ENCODE data around the gene SCFD2.

The SCFD2 gene

DNA sequence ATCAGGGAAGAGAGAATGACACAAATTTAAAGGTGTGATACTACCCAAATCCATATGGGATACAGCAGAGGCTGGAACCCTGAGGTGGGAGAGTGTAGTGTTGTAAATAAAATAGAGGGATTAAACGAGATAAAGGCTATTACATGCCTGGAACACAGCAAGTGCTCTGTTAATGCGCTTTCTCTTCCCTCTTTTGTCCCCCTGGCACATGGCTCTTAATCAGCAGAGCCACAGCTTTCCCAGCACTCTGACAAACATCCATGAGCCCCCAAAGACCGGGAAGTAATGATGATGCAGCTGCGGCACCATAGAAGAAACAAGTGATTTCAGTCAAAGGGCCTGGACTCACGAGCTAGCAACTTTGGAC is 417.8 kb downstream of the SCFD2 start:
- no peak overlapping the region for H3K27ac ChIP-seq (ENCODE audit: low read length)

DNA sequence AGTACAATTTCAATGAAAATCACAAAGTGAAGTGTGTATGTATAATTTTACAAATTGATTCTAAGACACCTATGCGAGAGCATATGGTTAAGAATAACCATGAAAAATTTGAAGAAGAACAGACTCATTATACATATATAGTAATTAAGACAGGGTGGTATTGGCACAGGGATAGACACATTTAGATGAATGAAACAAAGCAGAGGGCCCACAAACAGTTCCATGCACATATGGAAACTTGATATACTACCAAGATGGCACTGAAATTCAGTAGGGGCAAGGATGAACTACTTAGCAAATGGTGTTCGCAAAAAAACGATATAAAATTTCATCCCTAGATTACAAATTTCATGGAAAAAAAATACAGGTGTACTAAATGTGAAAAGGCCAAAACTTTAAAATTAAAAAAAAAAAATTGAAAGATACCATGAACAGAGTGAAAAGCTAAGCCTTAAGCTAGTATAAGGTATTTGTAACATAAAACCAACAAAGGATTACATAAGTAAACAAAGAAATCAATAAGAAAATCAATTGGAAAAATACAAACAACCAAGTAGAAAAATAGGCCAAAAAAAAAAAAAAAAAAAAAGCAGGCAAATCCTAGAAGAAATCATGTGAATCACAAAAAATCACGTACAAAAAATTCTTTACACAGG is 418.3 kb downstream of the SCFD2 start:
- DNase-seq (no peak), ATAC-seq (ENCODE audit: insufficient read depth, low read depth) (no peak)
- no peaks in the 10 kb centered on the region for H3K27me3 ChIP-seq (ENCODE audit: insufficient read depth, low read length, poor library complexity)
- no peak overlapping the region for H3K27ac ChIP-seq (ENCODE audit: low read length)
- H3K4me2 ChIP-seq (ENCODE audit: insufficient read depth, low read length): no peak overlapping the region
- H3K9ac ChIP-seq (ENCODE audit: low read depth, low read length): no peak overlapping the region
- no peaks in the 10 kb centered on the region for H3K36me3 ChIP-seq (ENCODE audit: insufficient read depth, low read length)
- no peak overlapping the region for H3K4me3 ChIP-seq (ENCODE audit: low read depth in 1 of 2, low read length in 2 of 2)
- TF ChIP-seq, protein P1, sequence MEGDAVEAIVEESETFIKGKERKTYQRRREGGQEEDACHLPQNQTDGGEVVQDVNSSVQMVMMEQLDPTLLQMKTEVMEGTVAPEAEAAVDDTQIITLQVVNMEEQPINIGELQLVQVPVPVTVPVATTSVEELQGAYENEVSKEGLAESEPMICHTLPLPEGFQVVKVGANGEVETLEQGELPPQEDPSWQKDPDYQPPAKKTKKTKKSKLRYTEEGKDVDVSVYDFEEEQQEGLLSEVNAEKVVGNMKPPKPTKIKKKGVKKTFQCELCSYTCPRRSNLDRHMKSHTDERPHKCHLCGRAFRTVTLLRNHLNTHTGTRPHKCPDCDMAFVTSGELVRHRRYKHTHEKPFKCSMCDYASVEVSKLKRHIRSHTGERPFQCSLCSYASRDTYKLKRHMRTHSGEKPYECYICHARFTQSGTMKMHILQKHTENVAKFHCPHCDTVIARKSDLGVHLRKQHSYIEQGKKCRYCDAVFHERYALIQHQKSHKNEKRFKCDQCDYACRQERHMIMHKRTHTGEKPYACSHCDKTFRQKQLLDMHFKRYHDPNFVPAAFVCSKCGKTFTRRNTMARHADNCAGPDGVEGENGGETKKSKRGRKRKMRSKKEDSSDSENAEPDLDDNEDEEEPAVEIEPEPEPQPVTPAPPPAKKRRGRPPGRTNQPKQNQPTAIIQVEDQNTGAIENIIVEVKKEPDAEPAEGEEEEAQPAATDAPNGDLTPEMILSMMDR (IDR thresholded peaks at IDR 0.05; ENCODE audit: borderline replicate concordance, extremely low read depth, low read length, poor library complexity, severe bottlenecking): no peak
- TF ChIP-seq EZH2 (IDR thresholded peaks at IDR 0.05; ENCODE audit: borderline replicate concordance, low read depth, low read length, severe bottlenecking): no peak
- H3K9me3 ChIP-seq (ENCODE audit: insufficient read depth, low read length, severe bottlenecking): no peaks in the 10 kb centered on the region
- H3K79me2 ChIP-seq (ENCODE audit: insufficient read depth, low read length): no peaks in the 10 kb centered on the region
- no peaks in the 10 kb centered on the region for H4K20me1 ChIP-seq (ENCODE audit: insufficient read depth, low read length)
- no peaks in the 10 kb centered on the region for H3K4me1 ChIP-seq (ENCODE audit: insufficient read depth, low read length)
- H2AFZ ChIP-seq (ENCODE audit: low read depth, low read length): no peak overlapping the region

More for the DNA sequence above, 417.8 kb downstream of the SCFD2 start:
- Histone ChIP-seq H4K20me1 (ENCODE audit: insufficient read depth, low read length) (no peaks in the 10 kb centered on the region), H3K36me3 (ENCODE audit: insufficient read depth, low read length) (no peaks in the 10 kb centered on the region), H3K4me1 (ENCODE audit: insufficient read depth, low read length) (no peaks in the 10 kb centered on the region), H3K9me3 (ENCODE audit: insufficient read depth, low read length, severe bottlenecking) (no peaks in the 10 kb centered on the region), H3K9ac (ENCODE audit: low read depth, low read length) (no peak overlapping the region), H3K27me3 (ENCODE audit: insufficient read depth, low read length, poor library complexity) (no peaks in the 10 kb centered on the region), H3K79me2 (ENCODE audit: insufficient read depth, low read length) (no peaks in the 10 kb centered on the region), H3K4me3 (ENCODE audit: low read depth in 1 of 2, low read length in 2 of 2) (no peak overlapping the region), H2AFZ (ENCODE audit: low read depth, low read length) (no peak overlapping the region), H3K4me2 (ENCODE audit: insufficient read depth, low read length) (no peak overlapping the region)
- ATAC-seq (ENCODE audit: insufficient read depth, low read depth) (no peak), DNase-seq (no peak)
- TF ChIP-seq EZH2 (IDR thresholded peaks at IDR 0.05; ENCODE audit: borderline replicate concordance, low read depth, low read length, severe bottlenecking): no peak
- TF ChIP-seq, protein P1 (IDR thresholded peaks at IDR 0.05; ENCODE audit: borderline replicate concordance, extremely low read depth, low read length, poor library complexity, severe bottlenecking): no peak

DNA sequence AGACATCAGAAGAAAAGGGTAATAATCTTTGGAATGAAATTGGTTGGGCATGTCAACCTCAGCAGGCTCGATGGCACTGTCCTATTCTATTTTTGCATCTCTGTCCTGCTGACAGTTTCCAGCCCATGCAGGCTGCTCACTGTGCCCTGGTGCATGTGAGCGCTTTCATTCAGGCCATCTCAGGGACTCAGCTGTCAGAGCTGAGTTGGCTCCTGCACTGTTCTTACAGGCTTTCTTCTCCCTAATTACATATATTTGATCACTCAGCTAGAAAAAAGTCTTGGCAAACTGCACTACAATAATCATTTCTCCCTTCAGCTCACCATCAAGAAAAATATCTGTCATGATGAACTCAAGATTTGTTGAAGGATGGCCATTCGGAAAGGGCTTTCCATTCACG is 419.0 kb downstream of the SCFD2 start:
- no peaks in the 10 kb centered on the region for H3K79me2 ChIP-seq (ENCODE audit: insufficient read depth, low read length)
- no peaks in the 10 kb centered on the region for H3K27me3 ChIP-seq (ENCODE audit: insufficient read depth, low read length, poor library complexity)
- H3K4me2 ChIP-seq (ENCODE audit: insufficient read depth, low read length): no peak overlapping the region
- no peaks in the 10 kb centered on the region for H3K9me3 ChIP-seq (ENCODE audit: insufficient read depth, low read length, severe bottlenecking)
- no peaks in the 10 kb centered on the region for H4K20me1 ChIP-seq (ENCODE audit: insufficient read depth, low read length)
- H3K4me1 ChIP-seq (ENCODE audit: insufficient read depth, low read length): no peaks in the 10 kb centered on the region
- no peak overlapping the region for H3K27ac ChIP-seq (ENCODE audit: low read length)
- no peaks in the 10 kb centered on the region for H3K36me3 ChIP-seq (ENCODE audit: insufficient read depth, low read length)
- H2AFZ ChIP-seq (ENCODE audit: low read depth, low read length): no peak overlapping the region
- TF ChIP-seq EZH2 (IDR thresholded peaks at IDR 0.05; ENCODE audit: borderline replicate concordance, low read depth, low read length, severe bottlenecking): no peak
- TF ChIP-seq, protein P1 (IDR thresholded peaks at IDR 0.05; ENCODE audit: borderline replicate concordance, extremely low read depth, low read length, poor library complexity, severe bottlenecking): no peak
- no peak for DNase-seq
- H3K9ac ChIP-seq (ENCODE audit: low read depth, low read length): no peak overlapping the region
- no peak overlapping the region for H3K4me3 ChIP-seq (ENCODE audit: low read depth in 1 of 2, low read length in 2 of 2)
- ATAC-seq (ENCODE audit: insufficient read depth, low read depth): no peak

Data from DND-41 (cell line).